B cell (primary cell): ENCODE measurements around the gene ZNF611. TPM values are rescaled to one million over a fixed set of nuclear protein-coding genes. Genes with fewer than 3 reads are reported as not detected.
"Not testable (repeated sequence)": the region's sequence is repeated elsewhere in the genome, so short reads cannot be mapped to it uniquely, and the experiment has no call there.

Source experiments
- ATAC-seq: fragments of 200-7000 bp; cut with Tn5 transposase; one replicate; pipeline ENCODE4 v1.10.0; 2021; ENCODE audit warnings: low read depth, mild to moderate bottlenecking, moderate number of reproducible peaks, moderate library complexity
- CTCF ChIA-PET: fragments of 350-600 bp; sonication (Branson Sonifier 250); formaldehyde crosslinking; loops from one replicate; lab custom pipeline; 2021; ENCODE audit warnings: antibody characterized with exemption, inconsistent platforms; lab: Charles Lee
- POLR2A ChIA-PET: fragments of 350-600 bp; sonication (Branson Sonifier 250); formaldehyde crosslinking; loops from one replicate; lab custom pipeline; 2021; ENCODE audit warnings: antibody characterized with exemption; lab: Charles Lee
- DNase-seq: peaks from one replicate; pipeline ENCODE4 v3.0.0; 2013
- H2AFZ ChIP-seq: 2 replicates; pipeline ENCODE4 v1.6.1; 2012; ENCODE audit warnings: mild to moderate bottlenecking, low read depth, low read length; ENCODE audit not compliant: insufficient read depth, poor library complexity, severe bottlenecking
- H3K27ac ChIP-seq, 2 donors: 1 replicate in 1 of 2; 2 replicates in 1 of 2; pipeline ENCODE4 v1.5.1; 2012 to 2013; ENCODE audit warnings: low read length in 2 of 2, mild to moderate bottlenecking in 2 of 2, moderate library complexity in 1 of 2
- H3K27me3 ChIP-seq, 4 experiments: fragments of 200-600 bp in 1 of 4; sonication (generic) in 1 of 4; replicated peaks in 1 of 4; 1 replicate in 2 of 4; 2 replicates in 2 of 4; pipeline versions ENCODE4 v1.6.1 to v1.7.0; 2013 to 2016; ENCODE audit warnings: low read length in 3 of 4, mild to moderate bottlenecking in 2 of 4, mixed read lengths in 1 of 4, moderate library complexity in 1 of 4; ENCODE audit not compliant: insufficient read depth in 4 of 4, control insufficient read depth in 3 of 4; ENCODE audit errors: control extremely low read depth in 1 of 4
- H3K36me3 ChIP-seq, 2 experiments: replicated peaks in 1 of 2; 1 replicate in 1 of 2; 2 replicates in 1 of 2; pipeline versions ENCODE4 v1.6.1 to v1.7.1; 2013; ENCODE audit warnings: low read length in 1 of 2; ENCODE audit not compliant: insufficient read depth in 2 of 2, control insufficient read depth in 1 of 2; ENCODE audit errors: control extremely low read depth in 1 of 2, extremely low read depth in 1 of 2
- H3K4me1 ChIP-seq, 2 donors: fragments of 200-600 bp in 1 of 2; sonication (generic) in 1 of 2; 1 replicate in 1 of 2; 2 replicates in 1 of 2; pipeline versions ENCODE4 v1.5.1 to v1.6.1; 2013 to 2017; ENCODE audit warnings: low read length in 2 of 2; ENCODE audit not compliant: control insufficient read depth in 2 of 2, insufficient read depth in 2 of 2
- H3K4me2 ChIP-seq: replicated peaks from 2 replicates; pipeline ENCODE3; 2012; ENCODE audit warnings: mild to moderate bottlenecking, low read depth, low read length; ENCODE audit not compliant: poor library complexity, severe bottlenecking
- H3K4me3 ChIP-seq, 5 experiments: fragments of 200-600 bp in 1 of 5; sonication (generic) in 1 of 5; 1 replicate in 3 of 5; 2 replicates in 2 of 5; pipeline versions ENCODE4 v1.5.1 to v1.7.0; 2011 to 2016; ENCODE audit warnings: low read length in 4 of 5, mild to moderate bottlenecking in 4 of 5, low read depth in 2 of 5, control low read depth in 1 of 5, moderate library complexity in 1 of 5; ENCODE audit not compliant: insufficient read depth in 1 of 5; ENCODE audit errors: control extremely low read depth in 1 of 5, extremely low read depth in 1 of 5
- H3K79me2 ChIP-seq: fragments of 200-600 bp; sonication (generic); one replicate; pipeline ENCODE4 v1.6.0; 2016; ENCODE audit warnings: low read length; ENCODE audit not compliant: control insufficient read depth, insufficient read depth
- H3K9ac ChIP-seq: fragments of 200-600 bp; sonication (generic); 2 replicates; pipeline ENCODE4 v1.6.1; 2017; ENCODE audit warnings: mild to moderate bottlenecking, low read length, moderate library complexity
- H3K9me3 ChIP-seq, 3 donors: one replicate each; pipeline versions ENCODE4 v1.6.1 to v1.7.1; 2013; ENCODE audit warnings: low read length in 2 of 3; ENCODE audit not compliant: control insufficient read depth in 2 of 3, insufficient read depth in 1 of 3; ENCODE audit errors: control extremely low read depth in 1 of 3
- H4K20me1 ChIP-seq: 2 replicates; pipeline ENCODE4 v1.6.0; 2012; ENCODE audit warnings: mild to moderate bottlenecking, low read length; ENCODE audit not compliant: insufficient read depth, control insufficient read depth, poor library complexity, severe bottlenecking
- H3K27ac Mint-ChIP-seq: one replicate; pipeline ENCODE4 v1.8.0; 2021; ENCODE audit warnings: mixed read lengths
- H3K27me3 Mint-ChIP-seq: one replicate; pipeline ENCODE4 v1.8.0; 2021; ENCODE audit warnings: mixed read lengths
- H3K4me1 Mint-ChIP-seq: one replicate; pipeline ENCODE4 v1.8.0; 2021; ENCODE audit warnings: mixed read lengths
- H3K4me3 Mint-ChIP-seq: one replicate; pipeline ENCODE4 v1.8.0; 2021; ENCODE audit warnings: mixed read lengths
- H3K9me3 Mint-ChIP-seq: one replicate; pipeline ENCODE4 v1.8.0; 2022; ENCODE audit warnings: mixed read lengths; ENCODE audit not compliant: insufficient read depth
- CTCF ChIP-seq: fragments of 200-600 bp; IDR thresholded peaks from one replicate; pipeline ENCODE4 v1.8.0; 2022; ENCODE audit warnings: antibody characterized with exemption, mild to moderate bottlenecking
- EZH2 ChIP-seq: IDR thresholded peaks from 2 replicates; pipeline ENCODE4 v1.6.1; 2012; ENCODE audit warnings: borderline replicate concordance, low read depth, mild to moderate bottlenecking, moderate library complexity, low read length; ENCODE audit not compliant: insufficient read depth, poor library complexity, severe bottlenecking
- WGBS: methylation state at CpG from one replicate; pipeline ENCODE4 v1.1.5; 2013; ENCODE audit warnings: missing lambda C conversion rate; ENCODE audit not compliant: insufficient coverage; 5-methylcytosine and 5-hydroxymethylcytosine counted together
- intact Hi-C: fragments of 100-400 bp; cut with micrococcal nuclease; formaldehyde crosslinking; loops from one replicate; pipeline ENCODE4 v1.10.0; 2022
- polyA plus RNA-seq: library from polyadenylated mRNA; depleted of rRNA; stranded (reverse); fragments of >200 nt; gene quantifications from 2 replicates; pipeline ENCODE4 v1.2.3, GENCODE V29; 2012
- total RNA-seq, 2 donors: library from RNA; stranded (reverse); fragments of 120-200 nt in 1 of 2; gene quantifications; 1 replicate in 1 of 2; 2 replicates in 1 of 2; pipeline versions ENCODE4 v1.2.3 to v1.2.4, GENCODE V29; 2013 to 2022

The ZNF611 gene
- total and polyA plus RNA-seq, 2 donors (not counting 1 experiment from before 2014, with no cell fraction given): 10.2 to 51.5 TPM

GRCh38 chr19:52741951-52742485, 7.2 kb upstream of the ZNF611 start:
- no peak overlapping the region for H3K4me2 ChIP-seq
- Mint-ChIP-seq H3K4me3 (no peak overlapping the region), H3K9me3 (no peaks in the 10 kb centered on the region), H3K27me3 (peaks cover 14% of the 10 kb centered on the region), H3K4me1 (no peaks in the 10 kb centered on the region), H3K27ac (no peak overlapping the region)
- POLR2A ChIA-PET: no interaction called here
- H3K4me1 ChIP-seq: no peaks in the 10 kb centered on the region
- H3K9ac ChIP-seq: no peak overlapping the region
- no peaks in the 10 kb centered on the region for H3K27me3 ChIP-seq
- no peak overlapping the region for H3K4me3 ChIP-seq
- CTCF ChIA-PET: no interaction called here
- DNase-seq (no peak), ATAC-seq (no peak)
- no peak overlapping the region for H3K27ac ChIP-seq
- intact Hi-C loops: no loop called here
- H2AFZ ChIP-seq: no peak overlapping the region
- TF ChIP-seq EZH2 (no peak), CTCF (no peak)
- WGBS: 90% methylated on average over 5 of the region's 6 CpGs
- no peaks in the 10 kb centered on the region for H3K36me3 ChIP-seq
- no peaks in the 10 kb centered on the region for H4K20me1 ChIP-seq
- H3K79me2 ChIP-seq: no peaks in the 10 kb centered on the region
- H3K9me3 ChIP-seq: peaks cover 0 to 7% (median 0%) of the 10 kb centered on the region in 3 donors

GRCh38 chr19:52741371-52741770, 6.5 kb upstream of the ZNF611 start:
- H3K4me1 Mint-ChIP-seq, ATAC-seq, intact Hi-C loops, H3K9ac ChIP-seq, CTCF ChIA-PET, H3K27ac Mint-ChIP-seq, H3K4me3 Mint-ChIP-seq, H3K4me3 ChIP-seq, H3K79me2 ChIP-seq, POLR2A ChIA-PET, H3K4me1 ChIP-seq, H4K20me1 ChIP-seq, H2AFZ ChIP-seq, H3K9me3 Mint-ChIP-seq, H3K36me3 ChIP-seq, DNase-seq, H3K27me3 ChIP-seq, H3K27ac ChIP-seq, H3K4me2 ChIP-seq: not testable (repeated sequence)
- peaks cover 14% of the 10 kb centered on the region for H3K27me3 Mint-ChIP-seq
- H3K9me3 ChIP-seq: peaks cover 0 to 11% (median 0%) of the 10 kb centered on the region in 3 donors
- WGBS: 95% methylated on average over 4 of the region's 7 CpGs
